K562 (cell line): ENCODE measurements around the gene RPS6KA2.

Source experiments
- BDP1 ChIP-seq: IDR thresholded peaks from 3 replicates; pipeline ENCODE4 v1.6.1; 2011; ENCODE audit not compliant: insufficient read length, insufficient read depth
- ELF2 ChIP-seq: fragments of 250-450 bp; sonication (Bioruptor Pico); IDR thresholded peaks from 2 replicates; pipeline ENCODE4 v1.5.0; 2021; ENCODE audit warnings: mild to moderate bottlenecking
- GTF2F1 ChIP-seq: IDR thresholded peaks from 2 replicates; pipeline ENCODE4 v1.6.1; 2011; ENCODE audit warnings: low read depth, low read length, improper control_type of control experiment
- JUN ChIP-seq, 2 experiments: sonication (generic) in 1 of 2; formaldehyde crosslinking in 1 of 2; IDR thresholded peaks; 2 replicates each; pipeline versions ENCODE4 v1.6.1 to v1.8.0; 2012 to 2022; ENCODE audit warnings: borderline replicate concordance in 2 of 2, mild to moderate bottlenecking in 2 of 2, improper control_type of control experiment in 1 of 2, low read depth in 1 of 2, low read length in 1 of 2, missing genetic modification reagents in 1 of 2
- MAX ChIP-seq: sonication (generic); formaldehyde crosslinking; IDR thresholded peaks from 2 replicates; pipeline ENCODE4 v1.9.0; 2022; ENCODE audit warnings: mild to moderate bottlenecking, missing genetic modification reagents
- POLR2AphosphoS5 ChIP-seq: IDR thresholded peaks from 2 replicates; pipeline ENCODE4 v1.6.1; 2011; ENCODE audit warnings: mild to moderate bottlenecking, low read depth, low read length, moderate library complexity; ENCODE audit not compliant: control insufficient read depth, insufficient read depth
- RAD21 ChIP-seq, 2 experiments: fragments of 250-450 bp in 1 of 2; fragments of 450-650 bp in 1 of 2; sonication (Bioruptor Pico) in 1 of 2; formaldehyde crosslinking in 1 of 2; IDR thresholded peaks in 1 of 2; conservative IDR thresholded peaks in 1 of 2; 2 replicates each; pipeline versions ENCODE4 v1.4.0 to v1.8.0; 2020 to 2022; ENCODE audit warnings: mild to moderate bottlenecking in 2 of 2, moderate library complexity in 1 of 2
- SMARCC2 ChIP-seq: fragments of 450-650 bp; IDR thresholded peaks from 2 replicates; pipeline ENCODE4 v1.6.1; 2017; ENCODE audit warnings: antibody characterized with exemption, moderate library complexity, mild to moderate bottlenecking, low read depth
- TRIM28 ChIP-seq: fragments of 450-650 bp; IDR thresholded peaks from 2 replicates; pipeline ENCODE4 v1.6.1; 2017
- ZKSCAN1 ChIP-seq: fragments of 150-350 bp; IDR thresholded peaks from 2 replicates; pipeline ENCODE4 v1.6.1; 2016; ENCODE audit warnings: low read depth, low read length
- ZNF3 ChIP-seq: fragments of 250-450 bp; sonication (Bioruptor Pico); IDR thresholded peaks from 2 replicates; pipeline ENCODE4 v1.5.0; 2021; ENCODE audit warnings: mild to moderate bottlenecking, moderate library complexity
- ZNF384 ChIP-seq: IDR thresholded peaks from 2 replicates; pipeline ENCODE4 v1.6.1; 2012; ENCODE audit warnings: low read depth, low read length, improper control_type of control experiment

DNA sequence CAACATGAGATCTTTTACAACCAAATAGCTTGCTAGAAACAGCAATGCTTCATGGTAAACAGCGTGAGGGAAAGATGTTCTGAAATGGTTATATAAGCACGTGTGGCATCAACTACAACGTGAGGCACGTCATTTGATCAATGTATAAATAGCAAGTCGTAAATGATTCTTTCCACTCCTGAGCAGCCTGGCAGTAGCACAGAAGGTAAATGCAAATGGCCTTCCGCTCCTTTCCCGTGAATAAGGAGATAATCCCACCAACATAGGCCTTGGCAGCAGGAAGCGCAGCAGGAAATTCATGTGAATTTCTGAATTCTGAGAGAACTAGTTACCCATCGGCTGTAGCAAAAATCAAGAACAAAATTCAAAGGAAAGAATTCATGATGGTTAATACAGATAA, 17.0 kb downstream of the RPS6KA2 start:
- TF ChIP-seq JUN (IDR thresholded peaks at IDR 0.05; ENCODE audit: borderline replicate concordance, low read depth, low read length) (no peak), JUN (CRISPR knock-in tag; IDR thresholded peaks at IDR 0.05; ENCODE audit: borderline replicate concordance) (no peak), MAX (CRISPR knock-in tag) (no peak), POLR2AphosphoS5 (no peak), ZNF384 (no peak), ELF2 (no peak), SMARCC2 (no peak), RAD21 (CRISPR knock-in tag; conservative IDR thresholded peaks at IDR 0.05 in 1 of 2, IDR thresholded peaks at IDR 0.05 in 1 of 2) (no peak), BDP1 (no peak), TRIM28 (no peak), ZNF3 (CRISPR knock-in tag) (no peak), GTF2F1 (no peak), ZKSCAN1 (no peak)
